HG02678 (cell line): ENCODE measurements around the gene TBPL2.
"Not testable (repeated sequence)": the region's sequence is repeated elsewhere in the genome, so short reads cannot be mapped to it uniquely, and the experiment has no call there.

Experiments
- ATAC-seq: cut with Tn5 transposase; IDR thresholded peaks from one replicate; pipeline ENCODE4 v1.9.1; 2021; ENCODE audit warnings: mild to moderate bottlenecking, moderate library complexity; ENCODE audit not compliant: unreplicated experiment

TBPL2 gene

DNA sequence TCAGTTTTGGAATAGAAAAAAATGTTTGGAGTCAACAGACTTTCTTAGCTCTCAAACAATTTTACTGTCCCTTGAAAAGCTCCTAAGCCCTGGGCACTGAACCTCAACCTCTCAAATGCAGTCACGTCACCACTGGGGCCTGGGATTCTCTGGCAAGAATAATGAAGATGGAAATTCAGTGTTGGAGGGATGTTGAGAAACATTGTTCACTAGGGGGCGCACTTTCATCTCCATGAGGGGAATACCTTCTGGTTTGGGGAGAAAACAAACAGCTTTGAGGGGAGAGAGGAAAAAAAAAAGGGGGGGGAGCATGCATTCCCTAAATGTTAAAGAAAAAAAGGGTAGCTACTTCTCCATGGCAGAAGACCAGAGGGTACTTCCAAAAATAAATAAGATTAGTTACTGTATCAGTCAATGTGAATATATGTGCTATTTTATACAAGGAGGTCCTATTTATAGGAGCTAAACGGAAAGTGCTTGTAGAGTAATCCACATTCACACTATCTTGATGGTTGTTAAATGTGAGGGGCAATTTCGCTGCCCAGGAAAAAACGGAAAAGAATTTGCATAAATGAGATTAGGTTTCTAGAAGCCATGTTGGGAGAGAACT is 5.8 kb upstream of the TBPL2 start:
- no peak for ATAC-seq

DNA sequence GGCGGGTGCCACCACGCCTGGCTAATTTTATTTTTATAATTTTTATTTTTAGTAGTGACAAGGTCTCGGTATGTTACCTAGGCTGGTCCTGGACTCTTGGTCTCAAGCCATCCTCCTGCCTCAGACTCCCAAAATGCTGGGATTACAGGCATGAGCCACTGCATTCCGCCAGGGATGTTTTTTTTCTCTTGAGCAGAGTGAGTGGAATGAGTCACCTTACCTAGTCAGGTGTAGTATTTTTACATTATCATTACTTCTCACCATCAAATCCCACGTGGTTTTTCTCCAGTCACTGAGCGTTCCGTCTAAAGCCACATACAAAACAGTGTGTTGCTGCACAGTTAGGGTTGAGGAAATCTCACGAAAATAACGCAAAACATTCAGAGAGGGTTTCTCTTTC is 870 bp upstream of the TBPL2 start:
- no peak for ATAC-seq

DNA sequence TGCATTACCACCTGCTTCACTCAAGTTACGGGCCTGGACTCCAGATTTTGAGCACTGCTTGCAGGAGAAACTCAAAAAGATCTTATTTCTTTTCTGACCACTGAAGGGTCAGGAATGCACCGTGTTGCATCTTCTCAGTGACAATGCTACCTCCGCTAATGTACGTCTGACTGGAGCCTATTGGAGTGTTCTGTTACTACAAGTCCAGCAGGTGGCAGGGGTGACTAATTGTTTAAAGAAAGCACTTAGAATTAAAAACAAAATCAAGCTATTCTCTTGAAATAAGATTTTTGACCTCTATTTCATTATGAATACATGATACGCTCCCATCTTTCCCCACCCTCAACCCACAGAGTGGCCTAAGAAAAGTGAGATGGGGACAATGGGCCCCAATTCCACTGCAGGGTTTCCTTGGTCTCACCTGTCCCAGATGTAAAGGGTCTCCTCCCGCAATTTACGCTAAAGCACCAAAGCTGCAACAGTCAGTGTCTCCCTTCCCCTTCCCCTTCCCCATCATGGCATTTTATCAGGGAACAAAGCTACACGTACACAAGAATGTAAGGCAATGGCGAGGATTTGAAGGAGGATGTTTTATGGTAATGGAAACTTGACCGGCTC is 2.2 kb downstream of the TBPL2 start:
- ATAC-seq = no peak

DNA sequence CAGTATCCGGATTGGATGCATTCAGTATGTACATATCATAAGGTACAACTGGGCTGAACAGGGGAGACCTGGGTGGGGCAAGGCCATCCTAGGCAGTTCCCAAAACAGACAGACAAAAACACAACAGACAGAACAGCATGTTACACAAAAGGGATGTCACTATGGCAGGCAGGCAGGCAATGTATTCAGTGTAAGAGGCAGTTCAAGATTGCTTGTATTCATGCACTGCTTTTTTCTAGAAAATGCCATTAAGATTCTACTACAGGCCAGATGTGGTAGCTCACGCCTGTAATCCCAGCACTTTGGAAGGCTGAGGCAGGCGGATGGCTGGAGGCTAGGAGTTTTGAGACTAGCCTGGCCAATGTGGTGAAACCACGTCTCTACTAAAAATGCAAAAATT is 3.5 kb downstream of the TBPL2 start:
- ATAC-seq = no peak

DNA sequence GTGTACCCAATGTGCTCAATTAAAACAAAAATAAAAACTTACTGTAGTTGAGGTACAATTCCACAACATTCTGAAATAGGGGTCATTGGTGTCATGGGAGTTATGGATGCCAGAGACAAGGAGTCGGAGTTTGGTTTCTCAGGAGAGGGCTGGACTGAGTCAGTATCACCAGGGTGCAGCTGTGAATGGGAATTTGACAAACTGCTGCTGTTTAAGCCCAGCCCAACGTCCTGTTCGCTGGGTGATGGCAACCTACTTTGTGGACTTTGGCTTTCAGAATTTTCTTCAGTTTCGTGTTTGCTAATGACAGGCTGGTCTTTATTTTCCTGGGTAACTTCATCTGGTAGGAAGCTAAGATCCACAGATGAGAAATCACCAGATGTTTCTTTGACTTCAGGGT is 3.9 kb downstream of the TBPL2 start:
- no peak for ATAC-seq

DNA sequence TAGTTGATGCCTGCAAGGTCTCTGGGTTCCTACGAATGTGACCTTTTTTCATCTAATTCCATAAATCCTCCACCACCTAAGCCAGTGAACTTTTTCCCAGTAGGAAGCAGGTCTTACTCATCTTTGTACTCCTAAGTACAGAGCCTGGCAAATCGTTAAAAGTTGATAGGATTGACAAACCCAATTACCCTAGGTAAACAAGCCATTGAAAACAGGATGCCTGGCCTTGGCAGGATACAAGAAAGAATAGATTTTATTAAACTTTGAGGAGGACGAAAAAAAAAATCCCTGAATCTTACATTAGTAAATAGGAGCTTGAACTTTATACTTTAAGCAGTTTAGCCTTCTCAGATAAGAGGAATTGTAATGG is 5.6 kb downstream of the TBPL2 start:
- no peak for ATAC-seq

DNA sequence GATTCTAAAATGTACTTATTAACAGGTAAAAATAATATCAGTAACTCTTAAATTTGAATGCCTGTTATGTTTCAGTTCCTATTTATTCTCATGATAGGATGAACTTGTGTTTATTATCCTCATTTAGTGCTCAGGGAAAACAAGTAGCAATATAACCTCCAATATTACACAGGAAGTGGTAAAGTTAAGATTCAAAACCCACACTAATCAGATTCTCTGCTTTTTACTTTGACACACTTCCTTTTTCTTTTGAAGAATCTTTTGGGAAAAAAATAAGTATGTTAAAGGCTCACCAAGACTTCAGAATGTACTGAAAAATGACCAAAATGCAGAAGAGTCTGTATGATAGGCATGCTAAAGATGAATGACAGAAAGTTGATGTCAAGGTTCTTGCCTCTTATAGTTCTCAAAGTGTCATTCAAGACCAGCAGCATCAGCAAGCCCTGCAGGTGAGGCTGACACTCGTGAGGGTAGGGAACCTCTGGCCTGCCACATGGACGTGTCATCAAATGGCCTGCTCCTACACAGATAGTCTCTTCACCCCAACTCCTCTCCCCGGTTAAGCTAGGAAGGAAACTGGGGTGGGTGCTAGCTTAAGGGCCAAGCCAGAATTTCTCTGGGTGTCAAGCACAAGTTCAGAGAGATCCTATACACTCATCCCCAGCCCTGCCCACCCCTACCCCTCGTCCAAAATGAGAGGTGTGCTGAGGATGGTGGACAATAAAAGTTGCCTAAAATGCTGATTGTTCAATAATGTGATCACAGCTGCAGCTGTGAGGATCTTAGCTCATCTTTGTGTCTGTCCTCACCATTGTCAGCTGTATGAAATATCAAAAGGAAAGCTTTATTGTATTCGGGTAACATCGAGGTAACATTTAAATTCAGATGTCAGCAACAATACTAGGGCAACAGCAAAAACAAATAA is 6.3 kb downstream of the TBPL2 start:
- no peak for ATAC-seq

DNA sequence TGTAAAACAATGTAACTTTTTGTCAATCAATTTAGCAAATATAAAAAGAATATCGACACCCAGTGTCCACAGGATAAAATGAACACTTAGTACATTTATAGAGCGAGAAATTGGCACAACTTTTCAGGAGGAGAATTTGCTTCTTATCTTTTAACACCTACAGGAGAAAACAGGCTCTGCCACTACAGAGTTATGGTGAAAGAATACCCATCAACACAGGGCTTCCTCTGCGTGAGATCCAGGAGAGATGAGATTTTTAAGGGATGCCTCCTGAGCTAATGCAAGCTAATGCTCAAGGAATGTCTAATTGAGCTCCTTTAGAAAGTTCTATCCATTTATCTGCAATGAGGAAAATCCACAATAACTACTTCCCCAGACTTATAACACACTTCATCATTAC is 7.8 kb downstream of the TBPL2 start:
- no peak for ATAC-seq

DNA sequence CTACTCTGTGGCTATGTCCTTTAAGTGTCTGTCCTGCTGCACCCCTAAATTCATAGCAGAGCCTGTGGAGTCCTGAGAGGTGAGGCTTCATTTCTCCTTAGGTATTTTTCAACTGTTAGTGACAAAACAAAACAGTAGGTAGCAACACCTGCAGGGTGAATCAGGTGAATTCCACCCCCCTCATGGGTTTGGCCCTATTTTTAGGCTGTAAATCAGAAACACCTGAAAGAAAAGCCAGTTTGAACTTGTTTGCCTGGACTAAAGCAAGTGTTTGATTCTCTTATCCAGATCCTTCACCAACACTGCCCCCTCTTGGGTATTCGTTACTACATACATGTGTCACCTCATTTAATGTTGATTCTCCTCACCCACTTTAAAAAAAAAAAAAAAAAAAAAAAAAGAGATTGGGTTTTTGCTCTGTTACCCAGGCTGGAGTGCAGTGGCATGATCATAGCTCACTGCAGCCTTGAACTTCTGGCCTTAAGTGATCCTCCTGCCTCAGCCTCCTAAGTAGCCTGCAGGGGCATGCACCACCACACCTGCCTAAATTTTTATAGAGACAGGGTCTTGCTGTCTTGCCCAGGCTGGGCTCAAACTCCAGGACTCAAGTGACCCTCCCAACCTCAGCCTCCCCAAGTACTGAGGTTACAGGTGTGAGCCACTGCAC is 10.3 kb downstream of the TBPL2 start:
- ATAC-seq = peak; percentile 73

DNA sequence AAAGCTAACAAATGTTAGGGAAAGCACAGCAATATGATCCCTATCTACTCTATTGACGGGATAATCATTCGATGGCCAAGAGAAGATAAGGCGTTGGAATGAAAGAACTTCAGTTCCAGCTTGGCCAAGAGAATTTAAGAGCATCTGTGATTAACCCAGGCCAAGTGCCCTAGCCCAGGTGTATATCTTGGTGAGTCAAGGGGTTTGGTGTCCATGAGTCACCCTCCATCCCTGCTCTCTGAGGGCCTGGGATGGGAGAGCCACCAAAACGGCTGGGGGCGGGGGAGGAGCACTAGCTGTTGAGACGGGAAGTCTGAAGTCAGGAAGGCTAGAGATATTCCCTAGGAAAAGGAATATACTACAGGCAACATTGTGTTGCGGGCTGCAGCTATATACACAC is 13.0 kb downstream of the TBPL2 start:
- no peak for ATAC-seq

DNA sequence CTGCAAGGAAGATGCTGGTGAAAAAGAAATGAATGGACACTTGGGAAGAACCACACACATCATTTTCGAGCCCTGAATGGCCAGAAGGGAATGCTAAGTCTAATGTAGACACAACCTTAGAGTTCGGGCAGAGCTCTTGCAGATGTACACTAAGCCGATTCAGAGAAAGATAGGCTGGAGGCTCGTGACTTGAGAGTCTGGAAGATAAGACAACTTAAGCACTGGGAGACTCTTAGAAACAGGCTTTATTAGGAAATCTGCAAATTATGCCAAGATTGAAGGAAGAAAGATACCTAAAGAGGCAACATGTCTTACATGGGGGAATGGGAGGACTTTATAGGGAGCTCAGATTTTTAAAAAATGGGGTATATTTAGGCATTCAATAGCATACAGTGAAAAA is 13.5 kb downstream of the TBPL2 start:
- ATAC-seq = no peak

DNA sequence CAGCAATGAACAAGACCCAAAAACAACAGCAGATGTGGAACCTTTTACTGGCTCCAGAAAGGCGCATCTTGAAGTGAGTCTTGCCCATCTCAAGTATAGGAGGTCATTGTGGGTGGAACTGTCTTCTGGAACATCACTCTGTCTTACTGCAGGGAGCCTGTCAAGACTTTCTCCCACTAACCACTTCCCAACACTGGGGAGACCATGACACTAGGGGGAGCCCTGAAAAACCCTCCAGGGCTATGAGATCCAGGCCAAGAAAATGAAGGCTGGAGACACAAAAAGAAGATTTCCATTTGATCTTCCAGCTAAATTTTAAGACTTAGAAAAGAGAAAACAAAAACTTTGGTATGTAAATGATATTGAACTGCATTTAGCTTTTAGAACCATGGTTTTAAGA is 15.3 kb downstream of the TBPL2 start:
- no peak for ATAC-seq

DNA sequence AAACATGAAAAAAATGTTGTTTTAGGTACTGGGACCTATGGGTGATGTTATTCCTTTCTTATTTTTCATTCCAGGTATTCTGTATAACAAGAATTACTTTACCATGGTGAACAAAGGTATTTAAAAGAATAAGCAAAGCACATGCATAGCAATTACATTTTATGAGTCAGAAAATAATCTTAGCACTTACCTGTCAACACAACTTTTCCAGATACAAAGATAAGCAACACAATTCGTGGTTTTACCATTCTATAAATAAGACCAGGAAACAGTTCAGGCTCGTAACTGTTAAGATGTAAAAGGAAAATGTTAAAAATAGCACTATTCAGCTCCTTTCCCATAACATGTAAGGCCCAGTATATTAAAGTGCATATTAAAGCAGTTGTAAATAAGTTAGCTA is 16.4 kb downstream of the TBPL2 start:
- ATAC-seq = no peak

DNA sequence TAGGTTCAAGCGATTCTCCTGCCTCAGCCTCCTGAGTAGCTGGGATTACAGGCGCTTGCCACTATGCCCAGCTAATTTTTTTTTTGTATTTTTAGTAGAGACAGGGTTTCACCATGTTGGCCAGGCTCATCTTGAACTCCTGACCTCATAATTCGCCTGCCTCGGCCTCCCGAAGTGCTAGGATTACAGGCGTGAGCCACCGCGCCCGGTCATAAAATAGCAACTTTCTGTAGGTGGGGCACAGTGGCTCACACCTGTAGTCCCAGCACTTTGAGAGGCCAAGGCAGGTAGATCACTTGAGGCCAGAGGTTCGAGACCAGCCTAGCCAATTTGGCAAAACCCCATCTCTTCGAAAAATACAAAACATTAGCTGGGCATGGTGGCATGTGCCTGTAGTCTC is 18.1 kb downstream of the TBPL2 start:
- ATAC-seq = not testable (repeated sequence)

DNA sequence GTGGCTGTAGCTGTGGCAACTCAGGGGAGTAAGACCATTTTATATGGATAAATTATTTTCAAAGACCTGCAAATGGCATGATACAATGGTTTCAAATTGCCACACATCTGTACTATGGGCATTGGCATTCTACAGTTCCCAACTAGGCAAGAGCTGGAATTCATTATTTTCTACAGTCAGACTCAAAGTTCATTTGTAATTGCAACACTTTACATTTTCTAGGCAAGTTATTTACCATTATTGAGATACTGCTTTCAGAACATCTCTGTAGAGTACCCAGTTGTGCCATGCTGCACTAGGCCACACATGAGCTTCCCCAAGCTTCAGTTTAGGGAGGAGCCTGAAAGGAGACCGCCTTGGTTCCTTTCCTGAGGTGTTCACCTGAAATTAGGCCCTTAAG is 20.8 kb downstream of the TBPL2 start:
- no peak for ATAC-seq

DNA sequence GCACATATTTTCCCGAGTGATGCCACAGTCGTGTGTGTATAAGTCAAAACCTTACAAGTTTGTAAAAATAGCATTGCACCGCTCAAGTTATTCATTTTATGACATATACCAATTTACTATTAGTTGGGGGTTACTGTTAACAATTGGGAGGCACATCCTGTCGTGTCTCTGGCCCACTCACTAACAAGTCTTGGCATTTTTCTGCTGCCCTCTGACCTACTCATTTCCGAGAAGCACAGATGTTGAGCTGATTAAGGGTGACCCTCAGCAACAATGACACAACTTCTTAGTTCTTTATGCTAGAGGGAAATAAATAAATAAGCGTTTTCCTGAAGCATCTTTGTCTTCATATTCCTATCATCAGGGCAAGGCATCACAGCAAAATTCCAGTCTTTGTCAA is 22.0 kb downstream of the TBPL2 start:
- ATAC-seq = no peak

DNA sequence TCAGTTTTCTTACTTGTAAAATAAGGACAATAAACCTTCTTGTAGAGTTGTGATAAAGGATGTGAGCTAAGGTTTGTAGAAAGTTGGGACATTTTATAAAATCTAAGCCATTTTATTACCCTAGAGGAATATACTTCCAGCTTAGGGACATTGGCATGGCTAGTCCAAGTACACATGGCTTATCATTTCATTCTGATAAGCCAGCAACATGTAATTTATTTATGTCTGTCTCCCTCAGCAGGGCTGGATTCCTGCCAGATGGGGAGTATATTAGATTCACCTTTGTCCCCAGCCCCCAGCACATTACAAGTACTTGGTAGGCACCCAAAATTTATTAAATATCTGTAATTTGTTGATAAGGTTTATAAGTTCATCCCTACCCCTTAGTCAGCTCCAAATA is 22.5 kb downstream of the TBPL2 start:
- no peak for ATAC-seq

DNA sequence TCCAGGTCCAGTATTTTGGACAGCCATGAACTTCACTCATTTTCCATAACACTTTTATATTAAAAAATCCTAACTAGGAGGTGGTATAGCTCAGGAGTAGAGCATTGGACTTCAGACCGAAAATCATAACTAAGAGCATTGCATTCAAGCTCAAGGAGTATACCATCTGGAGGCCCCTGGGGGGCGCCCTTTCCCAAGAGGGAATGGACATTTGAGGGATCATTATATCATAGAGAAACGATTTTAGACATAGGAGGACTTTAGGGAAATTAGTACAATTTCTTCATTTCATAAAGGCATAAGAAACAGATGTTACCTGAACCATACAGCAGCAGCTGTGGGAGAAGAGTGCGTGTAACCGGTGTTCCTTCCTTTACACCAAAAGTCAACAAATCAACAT is 23.6 kb downstream of the TBPL2 start:
- no peak for ATAC-seq

DNA sequence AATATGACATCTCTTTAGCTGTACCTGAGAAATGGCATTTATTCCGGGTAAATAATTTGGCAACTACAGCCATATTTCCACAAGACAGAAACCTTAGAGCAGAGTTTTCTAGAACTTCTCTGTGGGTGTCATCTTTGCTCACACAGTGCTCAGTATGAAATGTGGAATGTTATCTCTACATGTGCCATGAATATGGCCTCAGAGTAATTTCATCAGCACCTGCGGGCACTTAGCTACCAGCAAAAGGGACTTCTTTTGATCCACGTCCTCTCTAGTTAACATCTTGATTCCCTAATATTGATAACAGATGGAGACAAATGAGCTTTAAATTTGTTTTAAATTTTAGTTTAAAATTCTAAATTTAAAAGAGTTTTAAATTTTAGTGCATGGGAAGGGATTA is 25.9 kb downstream of the TBPL2 start:
- ATAC-seq = no peak

DNA sequence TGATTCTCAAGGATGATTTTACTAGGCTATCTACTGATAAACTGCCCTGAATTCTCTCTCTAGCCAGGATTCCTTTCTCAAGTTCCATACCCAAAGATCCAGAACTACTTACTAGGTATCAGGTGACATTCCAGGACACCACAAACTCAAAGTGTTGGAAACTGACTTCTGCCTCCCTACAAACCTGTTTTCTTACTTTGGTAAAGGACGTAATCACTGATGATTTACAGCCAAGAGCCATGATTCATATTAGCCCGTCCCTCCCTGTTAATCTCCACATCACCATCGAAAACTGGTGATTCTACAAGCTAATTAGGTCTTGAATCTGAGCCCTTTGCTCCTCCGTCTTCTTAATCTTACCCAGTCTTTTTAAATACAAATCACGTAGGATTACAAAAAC is 27.7 kb downstream of the TBPL2 start:
- ATAC-seq = no peak
